Subcutaneous adipose tissue (tissue), 4 donors: ENCODE data around the gene BBS4. TPM values are rescaled to one million over a fixed set of nuclear protein-coding genes. Genes with fewer than 3 reads are reported as not detected.

Source experiments
- CTCF ChIP-seq: fragments of 450-650 bp; IDR thresholded peaks from one replicate; pipeline ENCODE4 v1.5.1; 2016; ENCODE audit warnings: low read depth, mild to moderate bottlenecking, control low read depth, antibody characterized with exemption, moderate library complexity
- total RNA-seq, 4 donors: library from RNA; depleted of rRNA; stranded (reverse); fragments of >200 nt; gene quantifications; one replicate each; pipeline ENCODE4 v1.1.0, GENCODE V29; 2016

Gene BBS4
- total RNA-seq, 4 donors from 2014 or later: 17.2 to 67.8 (median 22.1) TPM

GRCh38 chr15:72725446-72725845 is 39.4 kb downstream of the BBS4 start:
- no peak for TF ChIP-seq CTCF

GRCh38 chr15:72727154-72727553 is 41.1 kb downstream of the BBS4 start:
- no peak for TF ChIP-seq CTCF

GRCh38 chr15:72728821-72729220 is 42.8 kb downstream of the BBS4 start:
- no peak for TF ChIP-seq CTCF

GRCh38 chr15:72732086-72732485 is 46.1 kb downstream of the BBS4 start:
- no peak for TF ChIP-seq CTCF

- TF ChIP-seq CTCF: no peak
Observed at GRCh38 chr15:72732516-72732915, 46.5 kb downstream of the BBS4 start.

GRCh38 chr15:72733941-72734738 is 48.1 kb downstream of the BBS4 start:
- no peak for TF ChIP-seq CTCF

- TF ChIP-seq CTCF: no peak
Observed at GRCh38 chr15:72735111-72735510, 49.1 kb downstream of the BBS4 start.
